DMS53 treated with DMSO at 0.1 percent for 48 hours (cell line): ENCODE results near the gene LHX3.

Experiments used
- DNase-seq: peaks from one replicate; lab custom pipeline; 2025; ENCODE audit not compliant: unreplicated experiment; lab: John Stamatoyannopoulos, UW

The LHX3 gene

GRCh38 chr9:136209786-136210185 is 4.9 kb upstream of the LHX3 start:
- DNase-seq, result no peak

GRCh38 chr9:136209232-136209631 is 4.3 kb upstream of the LHX3 start:
- DNase-seq, result no peak

GRCh38 chr9:136208675-136209074 is 3.7 kb upstream of the LHX3 start:
- no peak for DNase-seq

- no peak for DNase-seq
These were observed 2.7 kb upstream of the LHX3 start for GRCh38 chr9:136207616-136208015.

- DNase-seq, result no peak
These were observed 1.8 kb upstream of the LHX3 start for GRCh38 chr9:136206602-136207275.

GRCh38 chr9:136205707-136205992 is 722 bp upstream of the LHX3 start:
- no peak for DNase-seq

- DNase-seq, result no peak
These were observed 653 bp downstream of the LHX3 start for GRCh38 chr9:136204145-136204805.

GRCh38 chr9:136203408-136204144 is 1.4 kb downstream of the LHX3 start:
- DNase-seq, result no peak

GRCh38 chr9:136202454-136203407 is 2.2 kb downstream of the LHX3 start:
- DNase-seq, result no peak

GRCh38 chr9:136201609-136202453 is 3.1 kb downstream of the LHX3 start:
- no peak for DNase-seq

- no peak for DNase-seq
These were observed 3.8 kb downstream of the LHX3 start for GRCh38 chr9:136201174-136201573.

GRCh38 chr9:136200424-136200823 is 4.5 kb downstream of the LHX3 start:
- no peak for DNase-seq

GRCh38 chr9:136199391-136200288 is 5.3 kb downstream of the LHX3 start:
- DNase-seq, result no peak

GRCh38 chr9:136198605-136199083 is 6.3 kb downstream of the LHX3 start:
- no peak for DNase-seq

- no peak for DNase-seq
These were observed 6.9 kb downstream of the LHX3 start for GRCh38 chr9:136197930-136198604.

GRCh38 chr9:136197084-136197875 is 7.6 kb downstream of the LHX3 start:
- no peak for DNase-seq

- no peak for DNase-seq
These were observed 8.4 kb downstream of the LHX3 start for GRCh38 chr9:136196404-136197083.
